Fibroblast of lung (primary cell): Measurements from ENCODE around the gene CTDSP2. TPM values are rescaled to one million over a fixed set of nuclear protein-coding genes. Genes with fewer than 3 reads are reported as not detected.

Source experiments
- DNase-seq, 2 donors: peaks; one replicate each; pipeline versions ENCODE4 v3.0.0 to v3.0.0-alpha.2; 2010; ENCODE audit warnings: low read depth in 2 of 2
- H2AFZ ChIP-seq: 2 replicates; pipeline ENCODE4 v1.5.1; 2012; ENCODE audit warnings: low read length, control low read depth, inconsistent platforms
- H3K27ac ChIP-seq: 2 replicates; pipeline ENCODE4 v1.5.1; 2011; ENCODE audit warnings: low read length, control low read depth; ENCODE audit not compliant: insufficient read depth
- H3K27me3 ChIP-seq: 2 replicates; pipeline ENCODE4 v1.5.1; 2011; ENCODE audit warnings: mild to moderate bottlenecking, low read length; ENCODE audit not compliant: control insufficient read depth, insufficient read depth
- H3K36me3 ChIP-seq: 2 replicates; pipeline ENCODE4 v1.5.1; 2011; ENCODE audit warnings: low read length; ENCODE audit not compliant: control insufficient read depth, insufficient read depth
- H3K4me1 ChIP-seq: 2 replicates; pipeline ENCODE4 v1.5.1; 2011; ENCODE audit warnings: low read length; ENCODE audit not compliant: control insufficient read depth, insufficient read depth; ENCODE audit errors: extremely low read depth
- H3K4me2 ChIP-seq: 2 replicates; pipeline ENCODE4 v1.5.1; 2011; ENCODE audit warnings: low read length, control low read depth; ENCODE audit not compliant: insufficient read depth; ENCODE audit errors: extremely low read depth
- H3K4me3 ChIP-seq, 4 experiments: fragments of 200-600 bp in 1 of 4; sonication (generic) in 1 of 4; replicated peaks in 1 of 4; 2 replicates each; pipeline ENCODE4 v1.5.1; 2011 to 2016; ENCODE audit warnings: low read length in 4 of 4, low read depth in 3 of 4, mild to moderate bottlenecking in 3 of 4, control low read depth in 2 of 4, inconsistent platforms in 1 of 4, mixed read lengths in 1 of 4; ENCODE audit not compliant: insufficient read depth in 1 of 4; ENCODE audit errors: control extremely low read depth in 1 of 4
- H3K79me2 ChIP-seq: 2 replicates; pipeline ENCODE4 v1.5.1; 2012; ENCODE audit warnings: mild to moderate bottlenecking, low read length, inconsistent platforms; ENCODE audit not compliant: control insufficient read depth, insufficient read depth
- H3K9ac ChIP-seq: 2 replicates; pipeline ENCODE4 v1.5.1; 2011; ENCODE audit warnings: mild to moderate bottlenecking, low read length, control low read depth; ENCODE audit not compliant: insufficient read depth
- H3K9me3 ChIP-seq: 2 replicates; pipeline ENCODE4 v1.5.1; 2012; ENCODE audit warnings: low read depth, low read length; ENCODE audit not compliant: control insufficient read depth, insufficient read depth
- H4K20me1 ChIP-seq: 2 replicates; pipeline ENCODE4 v1.5.1; 2011; ENCODE audit warnings: low read length; ENCODE audit not compliant: control insufficient read depth, insufficient read depth; ENCODE audit errors: extremely low read depth
- CTCF ChIP-seq, 2 donors: IDR thresholded peaks in 1 of 2; conservative IDR thresholded peaks in 1 of 2; 1 replicate in 1 of 2; 2 replicates in 1 of 2; pipeline ENCODE4 v1.5.1; 2011 to 2012; ENCODE audit warnings: low read length in 2 of 2, control low read depth in 1 of 2, inconsistent platforms in 1 of 2, low read depth in 1 of 2, mild to moderate bottlenecking in 1 of 2
- EZH2 ChIP-seq: IDR thresholded peaks from 2 replicates; pipeline ENCODE4 v1.5.1; 2012; ENCODE audit warnings: low read length, control low read depth, mild to moderate bottlenecking; ENCODE audit errors: missing control alignments
- polyA plus RNA-seq, 2 donors: library from polyadenylated mRNA; depleted of rRNA in 1 of 2; stranded (reverse) in 1 of 2; unstranded in 1 of 2; fragments of >200 nt; gene quantifications; 2 replicates each; pipeline ENCODE4 v1.2.1, GENCODE V29; 2011 to 2012; ENCODE audit warnings: missing spikeins in 1 of 2
- total RNA-seq: library from RNA; depleted of rRNA; stranded (reverse); fragments of >200 nt; gene quantifications from 2 replicates; pipeline ENCODE4 v1.2.1, GENCODE V29; 2014

Gene CTDSP2
- total and polyA plus RNA-seq, 2 donors (not counting 1 experiment from before 2014, with no cell fraction given), result 92.0 to 208 TPM

DNA sequence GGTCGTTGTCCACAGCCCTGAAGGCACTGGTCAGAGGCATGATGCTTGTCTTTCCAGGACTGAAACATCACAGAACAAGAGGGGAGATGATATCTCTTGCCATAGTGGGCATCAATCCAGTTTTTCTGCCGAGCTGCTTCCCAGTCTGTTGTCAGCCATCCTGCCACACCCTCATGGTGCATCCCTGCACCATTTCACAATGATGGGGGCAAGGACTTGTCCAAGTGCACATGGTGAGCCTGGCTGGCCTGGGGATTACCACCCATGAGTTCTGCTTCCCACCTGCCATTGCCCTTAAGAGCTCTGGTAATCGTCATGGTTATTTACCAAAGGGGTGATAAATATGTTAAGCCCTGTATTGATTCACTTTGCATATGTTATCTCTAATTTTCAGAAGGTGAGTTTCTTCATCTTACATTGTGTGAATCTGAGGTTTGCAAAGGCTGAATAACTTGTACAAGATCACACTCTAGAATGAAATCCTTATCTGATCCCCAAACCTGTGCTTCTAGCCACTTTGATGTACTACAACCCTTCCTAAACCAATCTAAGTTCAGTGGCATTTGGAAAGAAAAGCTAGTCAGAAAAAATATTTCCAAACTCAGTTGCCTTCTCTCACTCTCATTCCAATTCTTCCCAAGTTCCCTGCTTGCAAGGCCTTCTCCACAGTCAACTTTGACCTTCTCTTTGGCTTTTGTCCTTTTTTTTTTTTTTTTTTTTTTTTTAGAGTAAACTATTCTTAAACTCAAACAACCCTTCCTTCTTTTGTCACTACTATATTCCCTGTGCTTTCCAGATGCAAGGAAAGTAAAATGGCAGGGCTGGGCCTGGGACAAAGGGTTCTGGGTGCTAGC lies 30.3 kb downstream of the CTDSP2 start:
- TF ChIP-seq CTCF (conservative IDR thresholded peaks at IDR 0.05 in 1 of 2, IDR thresholded peaks at IDR 0.05 in 1 of 2; ENCODE audit: low read depth in 1 of 2, low read length in 2 of 2), result no peak
- no peaks in the 10 kb centered on the region for H3K9me3 ChIP-seq
- no peak overlapping the region for H3K4me2 ChIP-seq
- H3K27me3 ChIP-seq, result no peaks in the 10 kb centered on the region
- no peaks in the 10 kb centered on the region for H4K20me1 ChIP-seq
- H3K27ac ChIP-seq, result no peak overlapping the region
- no peak overlapping the region for H3K9ac ChIP-seq
- no peak overlapping the region for H3K4me3 ChIP-seq
- no peaks in the 10 kb centered on the region for H3K79me2 ChIP-seq
- peaks cover 11% of the 10 kb centered on the region for H3K36me3 ChIP-seq
- DNase-seq, result no peak
- H3K4me1 ChIP-seq, result peaks cover 8% of the 10 kb centered on the region
- H2AFZ ChIP-seq, result no peak overlapping the region

DNA sequence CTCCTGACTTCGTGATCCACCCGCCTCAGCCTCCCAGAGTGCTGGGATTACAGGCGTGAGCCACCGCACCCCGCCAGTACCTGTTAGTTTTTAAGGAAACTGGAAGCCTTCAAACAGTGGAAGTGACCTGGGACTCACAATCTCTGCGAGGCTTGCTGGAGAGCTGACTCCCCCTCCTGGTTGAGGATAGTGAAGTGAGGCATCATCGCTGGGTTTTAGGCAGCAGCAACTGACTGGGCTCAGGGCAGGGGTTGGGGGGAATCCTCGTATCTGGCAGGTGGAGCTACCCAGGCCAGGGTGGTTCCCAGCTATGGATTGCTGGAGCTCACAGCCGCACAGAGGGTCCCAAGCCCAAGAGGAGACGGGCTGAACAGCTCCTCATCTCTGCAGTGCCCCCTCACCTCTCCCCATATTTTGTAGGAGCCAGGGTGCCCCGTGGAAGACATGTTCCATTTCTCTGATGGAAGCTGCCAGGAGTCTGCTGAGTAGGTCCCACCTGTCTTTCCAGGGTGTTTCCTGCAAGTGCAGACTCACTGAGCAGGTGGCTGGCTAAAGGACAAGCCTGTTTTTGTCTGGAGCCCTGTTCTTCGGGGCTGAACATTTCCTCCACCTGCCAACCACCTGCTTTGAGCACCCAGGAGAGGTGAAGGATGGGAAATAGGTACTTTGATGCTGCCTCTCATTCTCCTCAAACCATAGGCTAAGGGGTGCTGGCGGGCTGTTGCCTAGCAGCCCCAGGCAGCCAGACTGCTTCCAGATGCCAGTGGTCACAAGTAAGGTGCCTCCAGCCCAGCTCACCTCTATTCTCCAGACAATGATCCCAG lies 31.1 kb downstream of the CTDSP2 start:
- Histone ChIP-seq H4K20me1 (no peaks in the 10 kb centered on the region), H3K79me2 (no peaks in the 10 kb centered on the region), H3K36me3 (peaks cover 8% of the 10 kb centered on the region), H3K4me3 (no peak overlapping the region), H3K4me1 (peaks cover 8% of the 10 kb centered on the region), H2AFZ (no peak overlapping the region), H3K9ac (no peak overlapping the region), H3K27ac (no peak overlapping the region), H3K27me3 (no peaks in the 10 kb centered on the region), H3K9me3 (no peaks in the 10 kb centered on the region), H3K4me2 (no peak overlapping the region)
- DNase-seq, result no peak
- TF ChIP-seq CTCF (conservative IDR thresholded peaks at IDR 0.05 in 1 of 2, IDR thresholded peaks at IDR 0.05 in 1 of 2; ENCODE audit: low read depth in 1 of 2, low read length in 2 of 2), result peak in 1 of 2 donors; percentile 7
- TF ChIP-seq EZH2, result no peak

GRCh38 chr12:57813971-57814772 lies 32.4 kb downstream of the CTDSP2 start:
- Histone ChIP-seq H3K79me2 (no peaks in the 10 kb centered on the region), H3K36me3 (peaks cover 9% of the 10 kb centered on the region), H3K4me1 (peaks cover 8% of the 10 kb centered on the region), H2AFZ (no peak overlapping the region), H3K9me3 (no peaks in the 10 kb centered on the region), H3K9ac (no peak overlapping the region), H3K4me3 (no peak overlapping the region), H3K4me2 (no peak overlapping the region), H4K20me1 (no peaks in the 10 kb centered on the region), H3K27me3 (no peaks in the 10 kb centered on the region), H3K27ac (no peak overlapping the region)
- TF ChIP-seq CTCF (conservative IDR thresholded peaks at IDR 0.05 in 1 of 2, IDR thresholded peaks at IDR 0.05 in 1 of 2; ENCODE audit: low read depth in 1 of 2, low read length in 2 of 2) (peak; percentile 24 to 27), EZH2 (no peak)
- peak; percentile 60 to 77 for DNase-seq
